H9 (cell line): ENCODE data around the gene SNCB. TPM values are rescaled to one million over a fixed set of nuclear protein-coding genes. Genes with fewer than 3 reads are reported as not detected.

Experiments used
- DNase-seq: peaks from one replicate; pipeline ENCODE4 v3.0.0-alpha.2; 2017
- H2AFZ ChIP-seq: one replicate; pipeline ENCODE4 v1.6.1; 2013; ENCODE audit warnings: mild to moderate bottlenecking, low read length, control low read depth, moderate library complexity
- H2AK5ac ChIP-seq: 2 replicates; pipeline ENCODE4 v1.6.1; 2013; ENCODE audit warnings: low read length, control low read depth, mixed read lengths; ENCODE audit not compliant: insufficient read length
- H2BK120ac ChIP-seq: one replicate; pipeline ENCODE4 v1.6.1; 2013; ENCODE audit warnings: low read depth, mild to moderate bottlenecking, low read length, control low read depth, inconsistent platforms; ENCODE audit not compliant: poor library complexity, severe bottlenecking
- H2BK12ac ChIP-seq: 2 replicates; pipeline ENCODE4 v1.6.1; 2013; ENCODE audit warnings: low read length, control low read depth, mixed read lengths, low read depth; ENCODE audit not compliant: insufficient read length
- H2BK15ac ChIP-seq: 2 replicates; pipeline ENCODE4 v1.6.1; 2013; ENCODE audit warnings: low read depth, low read length, control low read depth
- H2BK20ac ChIP-seq: one replicate; pipeline ENCODE4 v1.6.1; 2013; ENCODE audit warnings: low read depth, mild to moderate bottlenecking, low read length, control low read depth, inconsistent platforms; ENCODE audit not compliant: poor library complexity, severe bottlenecking
- H2BK5ac ChIP-seq: 2 replicates; pipeline ENCODE4 v1.6.1; 2013; ENCODE audit warnings: low read length, control low read depth, mixed read lengths; ENCODE audit not compliant: insufficient read length
- H3K14ac ChIP-seq: 2 replicates; pipeline ENCODE4 v1.6.1; 2013; ENCODE audit warnings: low read length, control low read depth; ENCODE audit not compliant: insufficient read depth
- H3K18ac ChIP-seq: 2 replicates; pipeline ENCODE4 v1.6.1; 2013; ENCODE audit warnings: low read depth, mild to moderate bottlenecking, mixed read lengths, low read length, control low read depth; ENCODE audit not compliant: insufficient read length
- H3K23ac ChIP-seq: 2 replicates; pipeline ENCODE4 v1.6.1; 2013; ENCODE audit warnings: low read length, control low read depth, mixed read lengths, low read depth; ENCODE audit not compliant: insufficient read length
- H3K23me2 ChIP-seq: 2 replicates; pipeline ENCODE4 v1.6.1; 2013; ENCODE audit warnings: low read depth, mild to moderate bottlenecking, mixed read lengths, low read length, control low read depth; ENCODE audit not compliant: insufficient read length, poor library complexity, severe bottlenecking
- H3K27ac ChIP-seq: 2 replicates; pipeline ENCODE4 v1.5.1; 2013; ENCODE audit warnings: low read length, control low read depth, mixed read lengths, low read depth; ENCODE audit not compliant: insufficient read length
- H3K27me3 ChIP-seq: 2 replicates; pipeline ENCODE4 v1.6.1; 2013; ENCODE audit warnings: low read length, control low read depth, inconsistent platforms; ENCODE audit not compliant: insufficient read depth
- H3K4ac ChIP-seq: 2 replicates; pipeline ENCODE4 v1.6.1; 2013; ENCODE audit warnings: low read depth, mild to moderate bottlenecking, control low read depth, inconsistent platforms, low read length, moderate library complexity
- H3K4me1 ChIP-seq: 2 replicates; pipeline ENCODE4 v1.6.1; 2013; ENCODE audit warnings: low read length, control low read depth, inconsistent platforms; ENCODE audit not compliant: insufficient read depth
- H3K4me2 ChIP-seq: 2 replicates; pipeline ENCODE4 v1.6.1; 2013; ENCODE audit warnings: low read length, control low read depth, mixed read lengths; ENCODE audit not compliant: insufficient read length, insufficient read depth
- H3K56ac ChIP-seq: 2 replicates; pipeline ENCODE4 v1.6.1; 2013; ENCODE audit warnings: low read depth, mild to moderate bottlenecking, mixed read lengths, low read length, control low read depth; ENCODE audit not compliant: insufficient read length
- H3K79me1 ChIP-seq: 2 replicates; pipeline ENCODE4 v1.6.1; 2013; ENCODE audit warnings: low read depth, mild to moderate bottlenecking, moderate library complexity, low read length, control low read depth, inconsistent platforms; ENCODE audit not compliant: insufficient read depth, poor library complexity, severe bottlenecking
- H3K79me2 ChIP-seq: 2 replicates; pipeline ENCODE4 v1.6.1; 2013; ENCODE audit warnings: low read length, control low read depth, inconsistent platforms; ENCODE audit not compliant: insufficient read depth
- H3K9ac ChIP-seq: 2 replicates; pipeline ENCODE4 v1.6.1; 2013; ENCODE audit warnings: low read length, control low read depth, mixed read lengths; ENCODE audit not compliant: insufficient read length; ENCODE audit errors: extremely low read depth
- H3K9me3 ChIP-seq: one replicate; pipeline ENCODE4 v1.6.1; 2013; ENCODE audit warnings: low read depth, low read length, inconsistent platforms; ENCODE audit not compliant: control insufficient read depth
- H3T11ph ChIP-seq: one replicate; pipeline ENCODE4 v1.6.1; 2013; ENCODE audit warnings: mild to moderate bottlenecking, low read length, control low read depth, inconsistent platforms
- H4K20me1 ChIP-seq: one replicate; pipeline ENCODE4 v1.6.1; 2013; ENCODE audit not compliant: control insufficient read depth, insufficient read length, insufficient read depth
- H4K5ac ChIP-seq: 2 replicates; pipeline ENCODE4 v1.6.1; 2013; ENCODE audit warnings: low read depth, mild to moderate bottlenecking, mixed read lengths, low read length, control low read depth; ENCODE audit not compliant: insufficient read length
- H4K8ac ChIP-seq: replicated peaks from 2 replicates; pipeline ENCODE4 v1.6.1; 2013; ENCODE audit warnings: low read length, control low read depth, mixed read lengths, low read depth; ENCODE audit not compliant: insufficient read length
- H4K91ac ChIP-seq: 2 replicates; pipeline ENCODE4 v1.6.1; 2013; ENCODE audit warnings: low read depth, mild to moderate bottlenecking, moderate library complexity, mixed read lengths, low read length, control low read depth; ENCODE audit not compliant: insufficient read length
- H3K27ac Mint-ChIP-seq, 3 experiments: 2 replicates in 2 of 3; 3 replicates in 1 of 3; pipeline ENCODE4 v1.8.0; 2020 to 2021; ENCODE audit warnings: mixed read lengths in 3 of 3, mild to moderate bottlenecking in 1 of 3, moderate library complexity in 1 of 3
- H3K27me3 Mint-ChIP-seq: 2 replicates; pipeline ENCODE4 v1.8.0; 2021; ENCODE audit warnings: low read depth, mild to moderate bottlenecking, moderate library complexity, mixed read lengths
- H3K36me3 Mint-ChIP-seq, 3 experiments: 2 replicates in 2 of 3; 3 replicates in 1 of 3; pipeline ENCODE4 v1.8.0; 2020 to 2021; ENCODE audit warnings: low read depth in 3 of 3, mixed read lengths in 3 of 3; ENCODE audit not compliant: insufficient read depth in 1 of 3
- H3K4me1 Mint-ChIP-seq, 2 experiments: 2 replicates each; pipeline ENCODE4 v1.8.0; 2020; ENCODE audit warnings: mixed read lengths in 2 of 2
- H3K4me3 Mint-ChIP-seq, 2 experiments: 2 replicates in 1 of 2; 3 replicates in 1 of 2; pipeline ENCODE4 v1.8.0; 2020 to 2021; ENCODE audit warnings: mild to moderate bottlenecking in 2 of 2, mixed read lengths in 2 of 2, moderate library complexity in 1 of 2
- H3K9me3 Mint-ChIP-seq, 2 experiments: 2 replicates in 1 of 2; 3 replicates in 1 of 2; pipeline ENCODE4 v1.8.0; 2020; ENCODE audit warnings: mild to moderate bottlenecking in 2 of 2, mixed read lengths in 2 of 2, moderate library complexity in 1 of 2
- CTCF ChIP-seq: fragments of 200-600 bp; sonication (generic); conservative IDR thresholded peaks from 3 replicates; pipeline ENCODE4 v1.8.0; 2021; ENCODE audit warnings: antibody characterized with exemption, mild to moderate bottlenecking
- WGBS: extraction: QIAGEN DNeasy Blood & Tissue Kit; methylation state at CpG from one replicate; pipeline ENCODE4 v1.1.7; 2013; ENCODE audit warnings: missing lambda C conversion rate, low lambda C conversion rate, mixed read lengths; ENCODE audit not compliant: insufficient read length; ENCODE audit errors: extremely low coverage; 5-methylcytosine and 5-hydroxymethylcytosine counted together
- total RNA-seq: library from RNA; stranded (reverse); gene quantifications from 2 replicates; pipeline ENCODE4 v1.2.1, GENCODE V29; 2021

SNCB gene
- total RNA-seq, 1 experiment from 2014 or later: 3.5 TPM

DNA sequence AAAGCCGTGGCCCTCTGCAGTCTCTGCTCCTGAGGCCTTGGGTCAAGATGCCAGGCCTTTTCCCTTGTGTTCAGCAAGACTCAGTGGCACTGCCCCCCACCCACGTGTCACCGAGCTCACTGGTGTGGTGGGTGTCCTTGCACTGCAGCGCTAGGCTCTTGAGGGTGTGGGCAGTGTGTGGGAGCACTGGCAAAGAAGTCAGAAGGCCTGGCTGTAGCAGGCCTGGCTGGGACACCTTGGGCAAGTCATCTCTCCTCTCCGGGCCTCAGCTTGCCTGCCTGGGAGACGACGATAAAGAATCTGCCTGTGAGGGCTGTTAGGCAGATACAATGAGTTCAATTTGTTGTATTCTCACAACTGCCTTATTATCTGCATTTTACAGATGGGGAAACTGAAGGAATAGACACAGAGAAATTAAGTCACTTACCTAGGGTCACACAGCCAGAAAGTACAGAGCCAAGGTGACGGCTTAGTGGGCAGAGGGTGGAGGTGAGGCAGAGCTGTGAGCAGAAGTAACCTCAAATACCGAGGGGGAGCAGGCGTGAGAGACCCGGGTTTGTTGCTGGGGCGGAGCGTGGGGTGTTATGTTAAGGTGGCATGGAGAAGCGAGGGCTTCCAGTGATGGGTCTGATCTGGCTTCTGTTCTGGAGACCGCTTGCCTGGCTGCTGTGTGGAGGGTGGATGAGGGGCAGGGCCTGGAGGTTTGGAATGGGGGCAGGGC lies 18.3 kb upstream of the SNCB start:
- H3K4me1 Mint-ChIP-seq: peaks cover 52 to 66% of the 10 kb centered on the region in 2 experiments
- Histone ChIP-seq H4K8ac (no peak overlapping the region), H3K14ac (no peak overlapping the region), H3K56ac (no peak overlapping the region), H3K79me2 (no peaks in the 10 kb centered on the region; the same call in 1 of the 2 replicates), H2BK5ac (no peak overlapping the region), H2AK5ac (no peak overlapping the region), H3K4me2 (peak overlapping the region; percentile 72), H3K27me3 (no peaks in the 10 kb centered on the region), H3K27ac (no peak overlapping the region), H3K9me3 (no peaks in the 10 kb centered on the region), H4K20me1 (no peaks in the 10 kb centered on the region), H2BK12ac (no peak overlapping the region), H4K91ac (no peak overlapping the region), H3K79me1 (peaks cover 8% of the 10 kb centered on the region), H3K23me2 (peaks cover 10% of the 10 kb centered on the region), H2AFZ (no peak overlapping the region), H3K4me1 (peaks cover 2% of the 10 kb centered on the region; the same call in 1 of the 2 replicates), H3K9ac (peak overlapping the region; percentile 18), H3T11ph (no peak overlapping the region), H2BK20ac (no peak overlapping the region), H4K5ac (no peak overlapping the region), H2BK15ac (no peak overlapping the region), H3K4ac (no peak overlapping the region), H3K23ac (no peak overlapping the region), H3K18ac (no peak overlapping the region), H2BK120ac (no peak overlapping the region)
- peak overlapping the region; percentile 82 to 91 for H3K4me3 Mint-ChIP-seq
- no peak overlapping the region; a peak in 1 of 7 replicates for H3K27ac Mint-ChIP-seq
- H3K9me3 Mint-ChIP-seq: no peaks in the 10 kb centered on the region; a peak in 1 of 5 replicates
- TF ChIP-seq CTCF: no peak
- H3K36me3 Mint-ChIP-seq: peaks cover 5 to 13% (median 10%) of the 10 kb centered on the region in 3 experiments; a peak in 5 of 7 replicates
- no CpG with 5 or more reads among the region's 15 CpGs for WGBS
- no peak for DNase-seq
- peaks cover 4% of the 10 kb centered on the region for H3K27me3 Mint-ChIP-seq
